ENCODE measurements around the gene RALY.

DNA sequence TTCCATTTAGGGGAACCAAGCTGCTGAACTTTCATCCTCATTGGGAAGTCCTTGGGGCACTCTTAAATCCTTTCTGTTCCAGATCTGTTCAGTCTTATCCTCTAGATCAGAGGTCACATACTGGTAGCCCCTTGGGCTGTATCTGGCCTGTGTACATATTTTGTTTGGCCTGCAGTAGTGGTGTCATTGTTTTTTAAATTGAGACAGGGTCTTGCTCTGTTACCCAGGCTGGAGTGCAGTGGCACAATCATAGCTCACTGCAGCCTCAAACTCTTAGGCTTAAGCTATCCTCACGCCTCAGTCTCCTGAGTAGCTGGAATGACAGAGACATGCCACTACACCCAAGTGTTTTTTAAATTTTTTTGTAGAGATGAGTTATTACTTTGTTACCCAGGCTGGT lies 14.8 kb downstream of the RALY start:
- TF ChIP-seq CTCF (IDR thresholded peaks at IDR 0.05; ENCODE audit: extremely low read depth in 1 of 2, insufficient read depth in 1 of 2, low read depth in 1 of 2, low read length in 2 of 2) (no peak), POLR2A (IDR thresholded peaks at IDR 0.05; ENCODE audit: low read depth, low read length) (no peak), JUN (IDR thresholded peaks at IDR 0.05; ENCODE audit: borderline replicate concordance, insufficient read depth, insufficient read length, low read depth) (no peak)

Measured in endothelial cell of umbilical vein (primary cell).